ENCODE data around the gene RPL35A.
"Not testable (repeated sequence)": the region's sequence is repeated elsewhere in the genome, so short reads cannot be mapped to it uniquely, and the experiment has no call there.

Gene RPL35A

GRCh38 chr3:197952440-197952839, 2.5 kb downstream of the RPL35A start:
- no peak for DNase-seq (ENCODE audit: low read depth in 2 of 2)

GRCh38 chr3:197953325-197953724, 3.3 kb downstream of the RPL35A start:
- DNase-seq (ENCODE audit: low read depth in 2 of 2) = no peak

GRCh38 chr3:197953881-197954280, 3.9 kb downstream of the RPL35A start:
- no peak for DNase-seq (ENCODE audit: low read depth in 2 of 2)

- no peak for DNase-seq (ENCODE audit: low read depth in 2 of 2)
Measured at GRCh38 chr3:197955892-197956477, 6.0 kb downstream of the RPL35A start.

GRCh38 chr3:197956626-197956988, 6.6 kb downstream of the RPL35A start:
- DNase-seq (ENCODE audit: low read depth in 2 of 2) = no peak

GRCh38 chr3:197957790-197958133, 7.8 kb downstream of the RPL35A start:
- DNase-seq (ENCODE audit: low read depth in 2 of 2) = no peak

GRCh38 chr3:197958346-197958745, 8.4 kb downstream of the RPL35A start:
- DNase-seq (ENCODE audit: low read depth in 2 of 2) = no peak

GRCh38 chr3:197958848-197959247, 8.9 kb downstream of the RPL35A start:
- DNase-seq (ENCODE audit: low read depth in 2 of 2) = not testable (repeated sequence)

- DNase-seq (ENCODE audit: low read depth in 2 of 2) = no peak
Measured at GRCh38 chr3:197959500-197959890, 9.5 kb downstream of the RPL35A start.

GRCh38 chr3:197959891-197960693, 10.1 kb downstream of the RPL35A start, which contains the start of gene LMLN:
Gene LMLN, plus strand, starts transcription at chr3:197960217. Its CDS starts 29 bp downstream, at chr3:197960246.
- DNase-seq (ENCODE audit: low read depth in 2 of 2) = peak; percentile 85 to 87

GRCh38 chr3:197960694-197961581, 10.9 kb downstream of the RPL35A start:
- no peak for DNase-seq (ENCODE audit: low read depth in 2 of 2)

GRCh38 chr3:197961582-197961945, 11.6 kb downstream of the RPL35A start:
- no peak for DNase-seq (ENCODE audit: low read depth in 2 of 2)

GRCh38 chr3:197963019-197963637, 13.1 kb downstream of the RPL35A start:
- no peak for DNase-seq (ENCODE audit: low read depth in 2 of 2)

GRCh38 chr3:197967337-197967989, 17.5 kb downstream of the RPL35A start:
- not testable (repeated sequence) for DNase-seq (ENCODE audit: low read depth in 2 of 2)

- DNase-seq (ENCODE audit: low read depth in 2 of 2) = no peak
Measured at GRCh38 chr3:197970588-197970987, 20.6 kb downstream of the RPL35A start.

- DNase-seq (ENCODE audit: low read depth in 2 of 2) = no peak
Measured at GRCh38 chr3:197974016-197974415, 24.0 kb downstream of the RPL35A start.

GRCh38 chr3:197975311-197975710, 25.3 kb downstream of the RPL35A start:
- no peak for DNase-seq (ENCODE audit: low read depth in 2 of 2)

- DNase-seq (ENCODE audit: low read depth in 2 of 2) = no peak
Measured at GRCh38 chr3:197983076-197983475, 33.1 kb downstream of the RPL35A start.

GRCh38 chr3:197989651-197990050, 39.7 kb downstream of the RPL35A start:
- no peak for DNase-seq (ENCODE audit: low read depth in 2 of 2)

GRCh38 chr3:197994736-197995135, 44.7 kb downstream of the RPL35A start:
- DNase-seq (ENCODE audit: low read depth in 2 of 2) = no peak

- DNase-seq (ENCODE audit: low read depth in 2 of 2) = no peak
Measured at GRCh38 chr3:197996855-197997254, 46.9 kb downstream of the RPL35A start.

- no peak for DNase-seq (ENCODE audit: low read depth in 2 of 2)
Measured at GRCh38 chr3:197997936-197998335, 47.9 kb downstream of the RPL35A start.
